ENCODE results near the gene PPP1R3E. TPM values are rescaled to one million over a fixed set of nuclear protein-coding genes. Genes with fewer than 3 reads are reported as not detected.
"Not testable (repeated sequence)": the region's sequence is repeated elsewhere in the genome, so short reads cannot be mapped to it uniquely, and the experiment has no call there.

PPP1R3E gene
- total RNA-seq, 4 donors from 2014 or later = 9.1 to 13.9 (median 11.0) TPM

DNA sequence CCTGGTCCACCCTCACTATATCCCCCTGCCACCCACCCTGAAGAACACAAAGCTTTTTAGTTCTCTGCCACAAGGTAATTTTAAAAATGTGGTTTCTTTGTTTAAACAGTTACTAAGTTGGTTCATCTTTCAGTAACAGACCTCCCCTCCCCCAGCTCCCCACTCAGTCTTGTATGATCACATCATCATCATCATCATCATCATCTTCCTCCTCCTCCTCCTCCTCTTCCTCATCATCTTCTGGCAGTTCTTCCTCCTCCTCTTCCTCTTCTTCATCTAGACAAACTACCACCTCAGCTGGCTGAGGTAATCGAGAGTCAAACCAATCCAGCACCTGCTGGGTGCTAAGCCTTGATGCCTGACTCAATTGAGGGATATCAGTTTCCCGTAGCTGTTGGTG lies 27.2 kb downstream of the PPP1R3E start:
- WGBS, 2 donors (ENCODE audit: low coverage in 1 of 2) = 80 to 94% methylated on average over 1 to 2 of the region's 2 CpGs
- Histone ChIP-seq H3K4me3 (no peak overlapping the region), H3K9me3 (no peaks in the 10 kb centered on the region), H3K4me1 (no peaks in the 10 kb centered on the region), H3K36me3 (no peaks in the 10 kb centered on the region), H3K27ac (no peak overlapping the region), H3K27me3 (no peaks in the 10 kb centered on the region)
- TF ChIP-seq POLR2AphosphoS5 (IDR thresholded peaks at IDR 0.05) (no peak), EP300 (IDR thresholded peaks at IDR 0.05; ENCODE audit: low read depth) (no peak), POLR2A (IDR thresholded peaks at IDR 0.05) (no peak)
- intact Hi-C loops (cut with DNase I; ENCODE audit: low total_unique reads) = no loop called here
- in situ Hi-C loops (cut with MboI; ENCODE audit: low pct_ligation_motif_present in 1 of 4, low pct_unique_long_range_greater_than_20kb in 1 of 4, low sequenced_read_pairs in 3 of 4) = loop anchor here in 3 of 4 donors (25.0 kb wide), 1 partner anchor 163 kb away; the partner anchor contains the start of genes CEBPE (in 3 of the 3) and CIROP (in 3 of the 3)
- no peak for DNase-seq

- H3K36me3 ChIP-seq = no peaks in the 10 kb centered on the region
- intact Hi-C loops (cut with DNase I; ENCODE audit: low total_unique reads) (no loop called here), in situ Hi-C loops (cut with MboI; ENCODE audit: low pct_ligation_motif_present in 1 of 4, low pct_unique_long_range_greater_than_20kb in 1 of 4, low sequenced_read_pairs in 3 of 4) (loop anchor here in 1 of 4 donors (25.0 kb wide), 1 partner anchor 118 kb away; the partner anchor contains the start of gene CMTM5)
- no peaks in the 10 kb centered on the region for H3K4me1 ChIP-seq
- no peaks in the 10 kb centered on the region for H3K27me3 ChIP-seq
- H3K4me3 ChIP-seq = no peak overlapping the region
- no peak overlapping the region for H3K27ac ChIP-seq
- no peaks in the 10 kb centered on the region for H3K9me3 ChIP-seq
- 84 to 85% methylated on average over 7 of the region's 7 CpGs for WGBS, 2 donors (ENCODE audit: low coverage in 1 of 2)
- TF ChIP-seq POLR2A (IDR thresholded peaks at IDR 0.05) (no peak), CTCF (IDR thresholded peaks at IDR 0.05) (no peak), POLR2AphosphoS5 (IDR thresholded peaks at IDR 0.05) (no peak), EP300 (IDR thresholded peaks at IDR 0.05; ENCODE audit: low read depth) (no peak)
- no peak for DNase-seq
Measured at GRCh38 chr14:23269193-23269592, 33.5 kb downstream of the PPP1R3E start.

- intact Hi-C loops (cut with DNase I; ENCODE audit: low total_unique reads); H3K9me3 ChIP-seq; H3K4me3 ChIP-seq; H3K4me1 ChIP-seq; H3K36me3 ChIP-seq: not testable (repeated sequence)
- Histone ChIP-seq H3K27me3 (peaks cover 17% of the 10 kb centered on the region), H3K27ac (peak overlapping the region in 1 of 4 donors; percentile 26)
- in situ Hi-C loops (cut with MboI; ENCODE audit: low pct_ligation_motif_present in 1 of 4, low pct_unique_long_range_greater_than_20kb in 1 of 4, low sequenced_read_pairs in 3 of 4) = loop anchor here in 1 of 4 donors (25.0 kb wide), 1 partner anchor 126 kb away; the partner anchor contains the start of gene CMTM5
- WGBS, 2 donors (ENCODE audit: low coverage in 1 of 2) = 38 to 54% methylated on average over 8 of the region's 8 CpGs
- peak; percentile 14 for DNase-seq
Measured at GRCh38 chr14:23260849-23261248, 41.8 kb downstream of the PPP1R3E start.

DNA sequence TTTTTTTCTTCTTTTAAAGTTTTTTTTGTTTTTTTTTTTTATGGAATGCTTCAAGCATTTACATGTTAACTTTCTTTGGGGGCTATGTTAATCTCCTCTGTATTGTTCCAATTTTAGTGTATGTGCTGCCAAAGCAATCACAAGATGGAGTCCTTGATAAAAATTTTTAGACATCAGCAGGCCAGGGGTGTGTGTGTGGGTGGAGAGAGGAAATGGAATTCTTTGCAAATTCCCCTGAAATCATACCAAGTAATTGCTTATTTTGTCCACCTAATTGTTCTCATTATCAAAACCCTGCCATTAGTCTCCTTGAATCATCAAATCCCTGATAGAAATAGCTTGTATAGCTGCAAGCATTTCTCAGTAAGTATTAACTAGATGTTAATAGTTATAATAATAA lies 43.2 kb downstream of the PPP1R3E start:
- Histone ChIP-seq H3K27ac (no peak overlapping the region), H3K4me3 (no peak overlapping the region), H3K36me3 (no peaks in the 10 kb centered on the region), H3K27me3 (peaks cover 17% of the 10 kb centered on the region), H3K4me1 (no peaks in the 10 kb centered on the region), H3K9me3 (no peaks in the 10 kb centered on the region)
- in situ Hi-C loops (cut with MboI; ENCODE audit: low pct_ligation_motif_present in 1 of 4, low pct_unique_long_range_greater_than_20kb in 1 of 4, low sequenced_read_pairs in 3 of 4) (loop anchor here in 1 of 4 donors (25.0 kb wide), 1 partner anchor 128 kb away; the partner anchor contains the start of gene CMTM5), intact Hi-C loops (cut with DNase I; ENCODE audit: low total_unique reads) (no loop called here)
- no peak for DNase-seq
- TF ChIP-seq POLR2AphosphoS5 (IDR thresholded peaks at IDR 0.05) (no peak), CTCF (IDR thresholded peaks at IDR 0.05) (no peak)

DNA sequence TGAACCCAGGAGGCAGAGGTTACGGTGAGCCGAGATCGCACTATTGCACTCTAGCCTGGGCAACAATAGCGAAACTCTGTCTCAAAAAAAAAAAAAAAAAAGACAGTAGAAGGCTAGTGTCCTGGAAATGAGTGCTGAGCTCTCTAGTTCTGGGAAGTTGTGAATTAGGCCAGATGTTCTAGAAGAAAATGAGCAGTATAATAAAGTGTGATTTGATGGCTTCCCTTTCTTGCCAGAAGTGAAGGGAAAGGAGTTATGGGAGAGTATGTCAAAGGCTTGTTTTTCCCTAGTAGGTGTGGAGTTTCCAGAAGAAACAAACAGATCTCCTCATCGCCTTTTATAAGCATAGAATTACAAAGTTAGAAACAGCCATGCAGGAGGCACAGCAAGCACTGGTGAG lies 44.4 kb downstream of the PPP1R3E start:
- Histone ChIP-seq H3K27me3 (peaks cover 8% of the 10 kb centered on the region), H3K27ac (no peak overlapping the region), H3K4me3 (no peak overlapping the region), H3K36me3 (no peaks in the 10 kb centered on the region), H3K4me1 (no peaks in the 10 kb centered on the region), H3K9me3 (no peaks in the 10 kb centered on the region)
- DNase-seq = no peak
- in situ Hi-C loops (cut with MboI; ENCODE audit: low pct_ligation_motif_present in 1 of 4, low pct_unique_long_range_greater_than_20kb in 1 of 4, low sequenced_read_pairs in 3 of 4) (loop anchor here in 1 of 4 donors (25.0 kb wide), 1 partner anchor 129 kb away; the partner anchor contains the start of gene CMTM5), intact Hi-C loops (cut with DNase I; ENCODE audit: low total_unique reads) (no loop called here)
- WGBS, 2 donors (ENCODE audit: low coverage in 1 of 2) = 83 to 88% methylated on average over 5 of the region's 5 CpGs
- TF ChIP-seq CTCF (IDR thresholded peaks at IDR 0.05) (no peak), EP300 (IDR thresholded peaks at IDR 0.05; ENCODE audit: low read depth) (no peak), POLR2A (IDR thresholded peaks at IDR 0.05) (no peak), POLR2AphosphoS5 (IDR thresholded peaks at IDR 0.05) (no peak)
